ENCODE data around the gene A2M. TPM values are rescaled to one million over a fixed set of nuclear protein-coding genes. Genes with fewer than 3 reads are reported as not detected.

The A2M gene
- total RNA-seq, 3 donors from 2014 or later = 276 to 457 (median 281) TPM

DNA sequence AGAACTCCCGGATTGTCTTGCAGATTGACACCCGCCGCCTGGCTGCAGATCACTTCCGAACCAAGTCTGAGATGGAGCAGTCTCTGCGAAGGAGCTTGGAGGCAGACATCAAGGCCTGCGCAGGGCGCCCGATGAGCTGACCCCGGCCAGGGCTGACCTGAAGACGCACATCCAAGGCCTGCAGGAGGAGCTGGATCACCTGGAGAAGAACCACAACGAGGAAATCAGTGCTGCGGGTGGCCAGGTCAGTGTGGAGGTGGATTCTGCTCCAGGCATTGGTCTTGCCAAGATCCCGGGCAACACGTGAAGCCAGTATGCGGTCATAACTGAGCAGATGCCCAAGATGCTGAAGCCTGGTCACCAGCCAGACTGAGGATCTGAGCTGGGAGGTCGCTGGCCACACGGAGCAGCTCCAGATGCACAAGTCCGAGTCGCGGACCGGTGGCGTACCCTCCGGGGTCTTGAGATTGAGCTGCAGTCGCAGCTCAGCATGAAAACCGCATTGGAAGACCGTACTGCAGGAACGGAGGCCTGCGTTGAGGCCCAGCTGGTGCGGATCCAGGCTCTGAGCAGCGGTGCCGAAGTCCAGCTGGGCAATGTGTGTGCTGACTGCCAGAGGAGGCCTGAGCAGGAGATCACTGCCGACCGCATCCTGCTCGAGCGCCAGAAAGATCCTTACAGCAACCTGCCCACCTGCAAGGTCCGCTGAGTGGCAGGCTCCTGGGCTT, 12.4 kb upstream of the A2M start:
- Histone ChIP-seq H3K27ac (no peak overlapping the region), H3K27me3 (no peaks in the 10 kb centered on the region), H3K9me3 (no peaks in the 10 kb centered on the region), H3K4me1 (no peaks in the 10 kb centered on the region), H3K36me3 (no peaks in the 10 kb centered on the region), H3K4me3 (no peak overlapping the region)
- DNase-seq (ENCODE audit: low spot score in 2 of 2) = no peak
- TF ChIP-seq, protein P1, sequence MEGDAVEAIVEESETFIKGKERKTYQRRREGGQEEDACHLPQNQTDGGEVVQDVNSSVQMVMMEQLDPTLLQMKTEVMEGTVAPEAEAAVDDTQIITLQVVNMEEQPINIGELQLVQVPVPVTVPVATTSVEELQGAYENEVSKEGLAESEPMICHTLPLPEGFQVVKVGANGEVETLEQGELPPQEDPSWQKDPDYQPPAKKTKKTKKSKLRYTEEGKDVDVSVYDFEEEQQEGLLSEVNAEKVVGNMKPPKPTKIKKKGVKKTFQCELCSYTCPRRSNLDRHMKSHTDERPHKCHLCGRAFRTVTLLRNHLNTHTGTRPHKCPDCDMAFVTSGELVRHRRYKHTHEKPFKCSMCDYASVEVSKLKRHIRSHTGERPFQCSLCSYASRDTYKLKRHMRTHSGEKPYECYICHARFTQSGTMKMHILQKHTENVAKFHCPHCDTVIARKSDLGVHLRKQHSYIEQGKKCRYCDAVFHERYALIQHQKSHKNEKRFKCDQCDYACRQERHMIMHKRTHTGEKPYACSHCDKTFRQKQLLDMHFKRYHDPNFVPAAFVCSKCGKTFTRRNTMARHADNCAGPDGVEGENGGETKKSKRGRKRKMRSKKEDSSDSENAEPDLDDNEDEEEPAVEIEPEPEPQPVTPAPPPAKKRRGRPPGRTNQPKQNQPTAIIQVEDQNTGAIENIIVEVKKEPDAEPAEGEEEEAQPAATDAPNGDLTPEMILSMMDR (IDR thresholded peaks at IDR 0.05) = no peak
- no peak for TF ChIP-seq POLR2A (IDR thresholded peaks at IDR 0.05)
- no peak for TF ChIP-seq POLR2AphosphoS5 (IDR thresholded peaks at IDR 0.05)
- intact Hi-C loops (cut with DNase I; ENCODE audit: low total_unique reads) = no loop called here

DNA sequence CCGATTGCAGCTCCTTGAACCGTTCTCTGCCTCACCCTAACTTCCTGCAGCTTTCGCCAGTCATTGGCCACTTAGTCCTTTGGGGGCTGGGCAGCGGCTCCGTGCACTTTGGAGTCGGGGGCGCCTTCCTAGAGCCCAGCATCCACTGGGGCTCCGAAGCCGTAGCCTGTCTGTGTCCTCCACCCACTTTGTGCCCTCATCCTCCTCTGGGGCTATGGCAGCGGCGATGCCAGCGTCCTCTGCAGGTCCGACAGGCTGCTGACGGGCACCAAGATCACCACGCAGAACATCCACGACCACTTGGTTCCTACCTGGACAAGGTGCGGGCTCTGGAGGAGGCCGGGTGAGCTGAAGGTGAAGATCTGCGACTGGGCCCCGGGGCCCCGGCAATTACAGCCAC, 11.8 kb upstream of the A2M start:
- H3K27me3 ChIP-seq = no peaks in the 10 kb centered on the region
- H3K36me3 ChIP-seq = no peaks in the 10 kb centered on the region
- no peak overlapping the region for H3K27ac ChIP-seq
- H3K4me3 ChIP-seq = no peak overlapping the region
- H3K9me3 ChIP-seq = no peaks in the 10 kb centered on the region
- intact Hi-C loops (cut with DNase I; ENCODE audit: low total_unique reads) = no loop called here
- no peak for DNase-seq (ENCODE audit: low spot score in 2 of 2)
- TF ChIP-seq, protein P1 (IDR thresholded peaks at IDR 0.05) = no peak
- no peaks in the 10 kb centered on the region for H3K4me1 ChIP-seq

DNA sequence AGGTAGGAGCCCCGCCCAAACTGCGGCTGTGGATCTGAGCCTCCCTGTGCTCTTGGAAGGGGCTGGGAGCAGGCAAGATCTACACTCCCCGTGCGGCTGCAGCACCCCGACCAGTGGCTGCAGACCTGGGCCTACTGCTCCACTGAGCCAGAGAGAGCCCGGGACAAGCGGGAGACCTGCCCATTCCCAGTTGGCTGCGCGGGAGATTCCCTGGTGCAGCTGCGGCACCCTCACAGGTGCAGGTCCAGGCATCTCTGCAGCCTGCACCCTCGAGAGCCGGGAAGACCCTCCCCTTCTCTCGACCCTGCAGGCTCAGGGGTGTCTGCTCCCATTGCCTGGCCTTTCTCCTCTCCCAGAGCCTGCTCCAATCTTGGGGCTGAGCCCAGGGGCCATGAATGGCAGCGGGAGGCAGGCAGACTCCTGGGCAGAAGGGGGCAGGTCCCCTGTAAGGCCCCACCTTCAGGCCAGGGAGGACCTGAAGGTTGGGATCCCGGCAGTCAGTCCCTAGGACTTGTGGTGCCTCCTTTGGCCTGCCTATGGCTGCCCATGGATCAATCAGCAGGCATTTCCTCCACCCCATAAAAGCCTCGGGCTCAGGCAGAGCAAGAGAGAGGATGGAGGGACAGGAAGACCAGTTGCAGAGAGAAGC, 8.8 kb upstream of the A2M start:
- intact Hi-C loops (cut with DNase I; ENCODE audit: low total_unique reads) = no loop called here
- Histone ChIP-seq H3K27me3 (no peaks in the 10 kb centered on the region), H3K27ac (peak overlapping the region; percentile 67 to 84), H3K9me3 (no peaks in the 10 kb centered on the region), H3K4me3 (peak overlapping the region in 2 of 3 donors; percentile 36 to 53), H3K4me1 (no peaks in the 10 kb centered on the region), H3K36me3 (no peaks in the 10 kb centered on the region)
- DNase-seq (ENCODE audit: low spot score in 2 of 2) = no peak
- TF ChIP-seq POLR2A (IDR thresholded peaks at IDR 0.05) (no peak), POLR2AphosphoS5 (IDR thresholded peaks at IDR 0.05) (no peak)
- TF ChIP-seq, protein P1 (IDR thresholded peaks at IDR 0.05) = no peak

DNA sequence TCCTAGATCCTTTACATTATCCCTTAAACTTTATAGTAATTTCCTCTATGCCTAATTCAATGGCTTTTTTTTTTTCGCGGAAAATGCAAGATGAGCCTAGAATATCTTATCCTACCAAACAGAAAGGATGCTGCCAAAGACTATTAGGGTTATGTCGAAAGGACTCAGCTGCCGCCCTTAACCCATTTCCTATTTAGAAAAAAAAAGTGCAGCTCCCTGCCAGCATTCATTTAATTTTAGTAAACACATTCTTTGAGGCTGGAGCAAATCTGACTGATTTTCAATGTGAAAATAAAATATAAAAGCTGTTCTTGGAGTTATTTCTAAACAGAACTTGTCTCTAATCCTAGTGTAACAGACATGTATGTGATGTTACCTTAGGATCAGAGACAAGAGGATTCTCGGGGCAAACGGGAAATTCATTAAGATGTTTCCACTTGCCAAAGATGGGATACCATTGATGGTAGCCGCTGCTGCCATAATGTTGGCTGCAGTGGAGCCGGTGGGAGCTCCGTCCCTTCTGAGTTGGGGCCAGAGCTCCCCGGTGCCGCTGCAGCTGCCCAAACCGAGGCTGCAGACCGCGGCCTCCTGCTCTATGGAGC, 8.2 kb upstream of the A2M start:
- H3K9me3 ChIP-seq = no peaks in the 10 kb centered on the region
- peak overlapping the region; percentile 5 to 53 (median 36) for H3K4me3 ChIP-seq
- H3K27ac ChIP-seq = peak overlapping the region; percentile 67 to 84
- TF ChIP-seq POLR2AphosphoS5 (IDR thresholded peaks at IDR 0.05) (no peak), POLR2A (IDR thresholded peaks at IDR 0.05) (no peak)
- TF ChIP-seq, protein P1 (IDR thresholded peaks at IDR 0.05) = no peak
- intact Hi-C loops (cut with DNase I; ENCODE audit: low total_unique reads) = no loop called here
- H3K4me1 ChIP-seq = no peaks in the 10 kb centered on the region
- H3K36me3 ChIP-seq = no peaks in the 10 kb centered on the region
- H3K27me3 ChIP-seq = no peaks in the 10 kb centered on the region
- no peak for DNase-seq (ENCODE audit: low spot score in 2 of 2)

DNA sequence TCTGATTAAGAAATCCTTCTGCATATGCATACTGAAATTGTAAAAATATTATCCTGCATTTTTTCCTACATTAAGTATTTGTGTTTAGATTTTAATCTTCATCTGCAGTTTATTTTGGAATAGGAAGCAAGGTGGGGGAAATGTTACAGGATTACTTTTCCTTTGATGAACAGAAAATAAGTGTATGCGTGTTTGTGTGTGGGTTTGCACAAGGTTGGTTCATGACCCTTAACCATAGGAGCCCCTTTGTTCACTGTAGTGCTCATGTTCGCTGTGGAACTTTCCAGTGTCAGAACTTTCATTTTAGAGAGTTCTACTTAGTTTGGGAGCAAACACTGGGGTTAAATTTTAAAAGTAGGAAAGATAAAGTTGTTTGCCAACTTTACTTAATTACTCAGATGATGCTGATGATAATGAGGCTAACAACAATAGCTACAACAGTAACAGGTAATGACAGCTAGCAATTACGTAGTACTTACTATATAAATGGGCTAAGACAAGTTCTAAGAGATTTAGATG, 6.4 kb upstream of the A2M start:
- DNase-seq (ENCODE audit: low spot score in 2 of 2) = no peak
- Histone ChIP-seq H3K9me3 (no peaks in the 10 kb centered on the region), H3K27ac (peak overlapping the region in 1 of 2 donors; percentile 30), H3K4me1 (no peaks in the 10 kb centered on the region), H3K4me3 (peak overlapping the region in 1 of 3 donors; percentile 1), H3K36me3 (no peaks in the 10 kb centered on the region), H3K27me3 (no peaks in the 10 kb centered on the region)
- TF ChIP-seq POLR2A (IDR thresholded peaks at IDR 0.05) (no peak), POLR2AphosphoS5 (IDR thresholded peaks at IDR 0.05) (no peak)
- TF ChIP-seq, protein P1 (IDR thresholded peaks at IDR 0.05) = no peak
- intact Hi-C loops (cut with DNase I; ENCODE audit: low total_unique reads) = no loop called here
